WTC11 (cell line): ENCODE measurements around the gene WDFY4. TPM values are rescaled to one million over a fixed set of nuclear protein-coding genes. Genes with fewer than 3 reads are reported as not detected.

ENCODE experiments used
- ATAC-seq: fragments of 200-7000 bp; cut with Tn5 transposase; 2 replicates; pipeline ENCODE4 v1.10.0; 2021; ENCODE audit warnings: mild to moderate bottlenecking, moderate library complexity
- CTCF ChIA-PET: fragments of 300-600 bp; sonication (Branson Sonifier 250); formaldehyde crosslinking; loops from one replicate; lab custom pipeline; 2021; ENCODE audit warnings: antibody characterized with exemption; lab: Charles Lee
- POLR2A ChIA-PET: fragments of 350-600 bp; sonication (Branson Sonifier 250); formaldehyde crosslinking; loops from one replicate; lab custom pipeline; 2021; ENCODE audit warnings: antibody characterized with exemption; lab: Charles Lee
- DNase-seq: peaks from one replicate; pipeline ENCODE4 v3.0.0; 2021; ENCODE audit warnings: low spot score
- H3K27ac Mint-ChIP-seq: 2 replicates; pipeline ENCODE4 v1.8.0; 2021; ENCODE audit warnings: mixed read lengths
- H3K27me3 Mint-ChIP-seq: 2 replicates; pipeline ENCODE4 v1.8.0; 2021; ENCODE audit warnings: low read depth, mild to moderate bottlenecking, moderate library complexity, mixed read lengths
- H3K36me3 Mint-ChIP-seq: 2 replicates; pipeline ENCODE4 v1.8.0; 2021; ENCODE audit warnings: mixed read lengths
- H3K4me1 Mint-ChIP-seq: 2 replicates; pipeline ENCODE4 v1.8.0; 2022; ENCODE audit warnings: mixed read lengths
- H3K4me3 Mint-ChIP-seq: 2 replicates; pipeline ENCODE4 v1.8.0; 2021; ENCODE audit warnings: mild to moderate bottlenecking, moderate library complexity, mixed read lengths
- H3K9me3 Mint-ChIP-seq: 2 replicates; pipeline ENCODE4 v1.8.0; 2021; ENCODE audit warnings: mixed read lengths
- FOXJ3 ChIP-seq: sonication (generic); formaldehyde crosslinking; IDR thresholded peaks from 2 replicates; pipeline ENCODE4 v1.9.0; 2021; ENCODE audit warnings: missing genetic modification reagents, mild to moderate bottlenecking, borderline replicate concordance
- JUN ChIP-seq: sonication (generic); formaldehyde crosslinking; IDR thresholded peaks from 2 replicates; pipeline ENCODE4 v1.8.0; 2023; ENCODE audit warnings: mild to moderate bottlenecking, missing genetic modification reagents
- MYBL2 ChIP-seq: sonication (generic); formaldehyde crosslinking; IDR thresholded peaks from 2 replicates; pipeline ENCODE4 v1.8.1; 2023; ENCODE audit warnings: mild to moderate bottlenecking, moderate library complexity, missing genetic modification reagents
- NFE2L1 ChIP-seq: sonication (generic); formaldehyde crosslinking; IDR thresholded peaks from 2 replicates; pipeline ENCODE4 v1.8.1; 2023; ENCODE audit warnings: missing genetic modification reagents
- NR1H2 ChIP-seq: sonication (generic); formaldehyde crosslinking; IDR thresholded peaks from 2 replicates; pipeline ENCODE4 v1.9.0; 2021; ENCODE audit warnings: mild to moderate bottlenecking, moderate library complexity, missing genetic modification reagents
- SMAD3 ChIP-seq: sonication (generic); formaldehyde crosslinking; IDR thresholded peaks from 2 replicates; pipeline ENCODE4 v1.8.0; 2022; ENCODE audit warnings: missing genetic modification reagents, mild to moderate bottlenecking, borderline replicate concordance
- SP1 ChIP-seq: sonication (generic); formaldehyde crosslinking; conservative IDR thresholded peaks from 2 replicates; pipeline ENCODE4 v1.8.1; 2022; ENCODE audit warnings: missing genetic modification reagents
- TP53 ChIP-seq: sonication (generic); formaldehyde crosslinking; IDR thresholded peaks from 2 replicates; pipeline ENCODE4 v1.8.1; 2023; ENCODE audit warnings: mild to moderate bottlenecking, missing genetic modification reagents
- ZNF121 ChIP-seq: sonication (generic); formaldehyde crosslinking; IDR thresholded peaks from 2 replicates; pipeline ENCODE4 v1.8.0; 2023; ENCODE audit warnings: missing genetic modification reagents
- ZNF138 ChIP-seq: sonication (generic); formaldehyde crosslinking; conservative IDR thresholded peaks from 2 replicates; pipeline ENCODE4 v1.8.1; 2022; ENCODE audit warnings: mild to moderate bottlenecking, moderate library complexity, missing genetic modification reagents
- total RNA-seq: library from RNA; stranded (reverse); gene quantifications from 3 replicates; pipeline ENCODE4 v1.2.3, GENCODE V29; 2021
- TF ChIP-seq, protein P1 (sequence below): sonication (generic); formaldehyde crosslinking; IDR thresholded peaks from 2 replicates; pipeline ENCODE4 v1.8.1; 2022; ENCODE audit warnings: missing genetic modification reagents, borderline replicate concordance
- TF ChIP-seq, protein P2 (sequence below): sonication (generic); formaldehyde crosslinking; conservative IDR thresholded peaks from 2 replicates; pipeline ENCODE4 v1.8.1; 2022; ENCODE audit warnings: mild to moderate bottlenecking, missing genetic modification reagents
- TF ChIP-seq, protein P3 (sequence below): sonication (generic); formaldehyde crosslinking; conservative IDR thresholded peaks from 2 replicates; pipeline ENCODE4 v1.8.1; 2023; ENCODE audit warnings: mild to moderate bottlenecking, low read depth, missing genetic modification reagents, moderate library complexity
- TF ChIP-seq, protein P4 (sequence below): fragments of 250-450 bp; sonication (Bioruptor Pico); IDR thresholded peaks from 2 replicates; pipeline ENCODE4 v1.9.0; 2021; ENCODE audit warnings: mild to moderate bottlenecking
- TF ChIP-seq, protein P5 (sequence below): sonication (generic); formaldehyde crosslinking; IDR thresholded peaks from 2 replicates; pipeline ENCODE4 v1.8.0; 2022; ENCODE audit warnings: mild to moderate bottlenecking, missing genetic modification reagents
- TF ChIP-seq, protein P6 (sequence below): sonication (generic); formaldehyde crosslinking; IDR thresholded peaks from 2 replicates; pipeline ENCODE4 v1.8.1; 2022; ENCODE audit warnings: low read depth, missing genetic modification reagents, borderline replicate concordance
- TF ChIP-seq, protein P7 (sequence below): sonication (generic); formaldehyde crosslinking; IDR thresholded peaks from 2 replicates; pipeline ENCODE4 v1.8.1; 2022; ENCODE audit warnings: low read depth, mild to moderate bottlenecking, moderate library complexity, missing genetic modification reagents, borderline replicate concordance
- TF ChIP-seq, protein P8 (sequence below): sonication (generic); formaldehyde crosslinking; IDR thresholded peaks from 2 replicates; pipeline ENCODE4 v1.8.1; 2023; ENCODE audit warnings: mild to moderate bottlenecking, missing genetic modification reagents, moderate library complexity
- TF ChIP-seq, protein P9 (sequence below): fragments of 250-450 bp; sonication (Bioruptor Pico); IDR thresholded peaks from 2 replicates; pipeline ENCODE4 v1.8.0; 2021; ENCODE audit warnings: mild to moderate bottlenecking
- TF ChIP-seq, protein P10 (sequence below): sonication (generic); formaldehyde crosslinking; IDR thresholded peaks from 2 replicates; pipeline ENCODE4 v1.8.0; 2023; ENCODE audit warnings: missing genetic modification reagents
- TF ChIP-seq, protein P11 (sequence below): fragments of 250-450 bp; sonication (Bioruptor Pico); IDR thresholded peaks from 2 replicates; pipeline ENCODE4 v1.9.0; 2021; ENCODE audit warnings: mild to moderate bottlenecking

Gene WDFY4
- total RNA-seq, 1 experiment from 2014 or later, result 0.13 TPM

DNA sequence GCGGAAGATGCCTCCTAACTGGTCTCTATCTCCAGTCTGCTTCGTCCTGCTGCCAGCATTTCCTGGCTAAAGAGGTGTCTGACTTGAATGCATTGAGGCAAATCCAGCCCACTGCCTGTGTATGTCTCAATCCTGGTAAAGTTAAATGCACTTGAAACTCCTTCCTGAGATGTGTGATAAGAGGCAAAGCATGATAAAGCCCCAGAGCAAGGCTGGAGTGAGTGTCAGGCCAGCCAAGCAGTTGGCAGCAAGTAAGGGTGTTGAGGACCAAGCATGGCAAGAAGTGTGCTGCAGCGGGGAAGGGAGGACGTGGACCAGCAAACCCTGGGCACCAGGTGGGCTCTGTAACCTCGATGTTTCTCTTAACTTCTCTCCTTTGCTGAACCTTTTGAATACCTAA is 225.9 kb downstream of the WDFY4 start (continued):
- TF ChIP-seq FOXJ3 (CRISPR knock-in tag) (no peak), JUN (CRISPR knock-in tag) (no peak), NR1H2 (CRISPR knock-in tag) (no peak), SMAD3 (CRISPR knock-in tag) (no peak), NFE2L1 (CRISPR knock-in tag) (no peak), MYBL2 (CRISPR knock-in tag) (no peak), SP1 (no peak)
- TF ChIP-seq, protein P1, sequence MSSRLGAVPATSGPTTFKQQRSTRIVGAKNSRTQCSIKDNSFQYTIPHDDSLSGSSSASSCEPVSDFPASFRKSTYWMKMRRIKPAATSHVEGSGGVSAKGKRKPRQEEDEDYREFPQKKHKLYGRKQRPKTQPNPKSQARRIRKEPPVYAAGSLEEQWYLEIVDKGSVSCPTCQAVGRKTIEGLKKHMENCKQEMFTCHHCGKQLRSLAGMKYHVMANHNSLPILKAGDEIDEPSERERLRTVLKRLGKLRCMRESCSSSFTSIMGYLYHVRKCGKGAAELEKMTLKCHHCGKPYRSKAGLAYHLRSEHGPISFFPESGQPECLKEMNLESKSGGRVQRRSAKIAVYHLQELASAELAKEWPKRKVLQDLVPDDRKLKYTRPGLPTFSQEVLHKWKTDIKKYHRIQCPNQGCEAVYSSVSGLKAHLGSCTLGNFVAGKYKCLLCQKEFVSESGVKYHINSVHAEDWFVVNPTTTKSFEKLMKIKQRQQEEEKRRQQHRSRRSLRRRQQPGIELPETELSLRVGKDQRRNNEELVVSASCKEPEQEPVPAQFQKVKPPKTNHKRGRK (CRISPR knock-in tag), result no peak
- TF ChIP-seq, protein P2, sequence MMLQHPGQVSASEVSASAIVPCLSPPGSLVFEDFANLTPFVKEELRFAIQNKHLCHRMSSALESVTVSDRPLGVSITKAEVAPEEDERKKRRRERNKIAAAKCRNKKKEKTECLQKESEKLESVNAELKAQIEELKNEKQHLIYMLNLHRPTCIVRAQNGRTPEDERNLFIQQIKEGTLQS (CRISPR knock-in tag), result no peak
- TF ChIP-seq, protein P3, sequence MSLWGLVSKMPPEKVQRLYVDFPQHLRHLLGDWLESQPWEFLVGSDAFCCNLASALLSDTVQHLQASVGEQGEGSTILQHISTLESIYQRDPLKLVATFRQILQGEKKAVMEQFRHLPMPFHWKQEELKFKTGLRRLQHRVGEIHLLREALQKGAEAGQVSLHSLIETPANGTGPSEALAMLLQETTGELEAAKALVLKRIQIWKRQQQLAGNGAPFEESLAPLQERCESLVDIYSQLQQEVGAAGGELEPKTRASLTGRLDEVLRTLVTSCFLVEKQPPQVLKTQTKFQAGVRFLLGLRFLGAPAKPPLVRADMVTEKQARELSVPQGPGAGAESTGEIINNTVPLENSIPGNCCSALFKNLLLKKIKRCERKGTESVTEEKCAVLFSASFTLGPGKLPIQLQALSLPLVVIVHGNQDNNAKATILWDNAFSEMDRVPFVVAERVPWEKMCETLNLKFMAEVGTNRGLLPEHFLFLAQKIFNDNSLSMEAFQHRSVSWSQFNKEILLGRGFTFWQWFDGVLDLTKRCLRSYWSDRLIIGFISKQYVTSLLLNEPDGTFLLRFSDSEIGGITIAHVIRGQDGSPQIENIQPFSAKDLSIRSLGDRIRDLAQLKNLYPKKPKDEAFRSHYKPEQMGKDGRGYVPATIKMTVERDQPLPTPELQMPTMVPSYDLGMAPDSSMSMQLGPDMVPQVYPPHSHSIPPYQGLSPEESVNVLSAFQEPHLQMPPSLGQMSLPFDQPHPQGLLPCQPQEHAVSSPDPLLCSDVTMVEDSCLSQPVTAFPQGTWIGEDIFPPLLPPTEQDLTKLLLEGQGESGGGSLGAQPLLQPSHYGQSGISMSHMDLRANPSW (CRISPR knock-in tag), result no peak
- TF ChIP-seq, protein P4, sequence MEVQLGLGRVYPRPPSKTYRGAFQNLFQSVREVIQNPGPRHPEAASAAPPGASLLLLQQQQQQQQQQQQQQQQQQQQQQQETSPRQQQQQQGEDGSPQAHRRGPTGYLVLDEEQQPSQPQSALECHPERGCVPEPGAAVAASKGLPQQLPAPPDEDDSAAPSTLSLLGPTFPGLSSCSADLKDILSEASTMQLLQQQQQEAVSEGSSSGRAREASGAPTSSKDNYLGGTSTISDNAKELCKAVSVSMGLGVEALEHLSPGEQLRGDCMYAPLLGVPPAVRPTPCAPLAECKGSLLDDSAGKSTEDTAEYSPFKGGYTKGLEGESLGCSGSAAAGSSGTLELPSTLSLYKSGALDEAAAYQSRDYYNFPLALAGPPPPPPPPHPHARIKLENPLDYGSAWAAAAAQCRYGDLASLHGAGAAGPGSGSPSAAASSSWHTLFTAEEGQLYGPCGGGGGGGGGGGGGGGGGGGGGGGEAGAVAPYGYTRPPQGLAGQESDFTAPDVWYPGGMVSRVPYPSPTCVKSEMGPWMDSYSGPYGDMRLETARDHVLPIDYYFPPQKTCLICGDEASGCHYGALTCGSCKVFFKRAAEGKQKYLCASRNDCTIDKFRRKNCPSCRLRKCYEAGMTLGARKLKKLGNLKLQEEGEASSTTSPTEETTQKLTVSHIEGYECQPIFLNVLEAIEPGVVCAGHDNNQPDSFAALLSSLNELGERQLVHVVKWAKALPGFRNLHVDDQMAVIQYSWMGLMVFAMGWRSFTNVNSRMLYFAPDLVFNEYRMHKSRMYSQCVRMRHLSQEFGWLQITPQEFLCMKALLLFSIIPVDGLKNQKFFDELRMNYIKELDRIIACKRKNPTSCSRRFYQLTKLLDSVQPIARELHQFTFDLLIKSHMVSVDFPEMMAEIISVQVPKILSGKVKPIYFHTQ (CRISPR knock-in tag), result no peak
- TF ChIP-seq, protein P5, sequence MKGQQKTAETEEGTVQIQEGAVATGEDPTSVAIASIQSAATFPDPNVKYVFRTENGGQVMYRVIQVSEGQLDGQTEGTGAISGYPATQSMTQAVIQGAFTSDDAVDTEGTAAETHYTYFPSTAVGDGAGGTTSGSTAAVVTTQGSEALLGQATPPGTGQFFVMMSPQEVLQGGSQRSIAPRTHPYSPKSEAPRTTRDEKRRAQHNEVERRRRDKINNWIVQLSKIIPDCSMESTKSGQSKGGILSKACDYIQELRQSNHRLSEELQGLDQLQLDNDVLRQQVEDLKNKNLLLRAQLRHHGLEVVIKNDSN (CRISPR knock-in tag), result no peak

DNA sequence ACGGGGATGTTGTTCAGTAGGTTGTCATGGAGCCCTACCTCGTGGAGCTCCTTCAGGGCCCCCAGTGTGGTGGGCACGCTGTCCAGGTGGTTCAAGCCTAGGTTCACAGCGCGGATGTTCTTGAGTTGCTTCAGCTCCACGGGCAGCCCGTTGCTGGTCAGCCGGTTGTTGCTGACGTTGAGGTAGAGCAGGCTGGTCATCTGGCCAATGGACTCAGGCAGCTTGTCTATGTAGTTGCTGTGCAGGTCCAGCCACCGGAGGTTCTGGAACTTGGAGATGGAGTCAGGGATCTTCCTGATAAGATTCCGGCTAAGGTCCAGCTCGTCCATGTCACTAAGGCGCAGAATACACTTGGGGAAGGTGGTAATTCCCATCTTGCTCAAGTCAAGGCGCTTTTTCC is 229.0 kb downstream of the WDFY4 start:
- ChIA-PET CTCF (interaction anchor here (1.4 kb wide), 1 partner anchor 67 kb away, joined by 3 read pairs; no protein-coding TSS in a partner anchor), POLR2A (no interaction called here)
- ATAC-seq (no peak), DNase-seq (no peak)
- H3K4me3 Mint-ChIP-seq, result no peak overlapping the region
- H3K36me3 Mint-ChIP-seq, result no peaks in the 10 kb centered on the region
- H3K27me3 Mint-ChIP-seq, result no peaks in the 10 kb centered on the region; the same call in 1 of the 2 replicates
- no peaks in the 10 kb centered on the region for H3K4me1 Mint-ChIP-seq
- H3K9me3 Mint-ChIP-seq, result 0 out of 2 replicates have a peak, but pooled peaks cover 4% of the 10 kb centered on the region
- H3K27ac Mint-ChIP-seq, result no peak overlapping the region
- TF ChIP-seq, protein P6, sequence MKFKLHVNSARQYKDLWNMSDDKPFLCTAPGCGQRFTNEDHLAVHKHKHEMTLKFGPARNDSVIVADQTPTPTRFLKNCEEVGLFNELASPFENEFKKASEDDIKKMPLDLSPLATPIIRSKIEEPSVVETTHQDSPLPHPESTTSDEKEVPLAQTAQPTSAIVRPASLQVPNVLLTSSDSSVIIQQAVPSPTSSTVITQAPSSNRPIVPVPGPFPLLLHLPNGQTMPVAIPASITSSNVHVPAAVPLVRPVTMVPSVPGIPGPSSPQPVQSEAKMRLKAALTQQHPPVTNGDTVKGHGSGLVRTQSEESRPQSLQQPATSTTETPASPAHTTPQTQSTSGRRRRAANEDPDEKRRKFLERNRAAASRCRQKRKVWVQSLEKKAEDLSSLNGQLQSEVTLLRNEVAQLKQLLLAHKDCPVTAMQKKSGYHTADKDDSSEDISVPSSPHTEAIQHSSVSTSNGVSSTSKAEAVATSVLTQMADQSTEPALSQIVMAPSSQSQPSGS (CRISPR knock-in tag), result no peak
- TF ChIP-seq, protein P7, sequence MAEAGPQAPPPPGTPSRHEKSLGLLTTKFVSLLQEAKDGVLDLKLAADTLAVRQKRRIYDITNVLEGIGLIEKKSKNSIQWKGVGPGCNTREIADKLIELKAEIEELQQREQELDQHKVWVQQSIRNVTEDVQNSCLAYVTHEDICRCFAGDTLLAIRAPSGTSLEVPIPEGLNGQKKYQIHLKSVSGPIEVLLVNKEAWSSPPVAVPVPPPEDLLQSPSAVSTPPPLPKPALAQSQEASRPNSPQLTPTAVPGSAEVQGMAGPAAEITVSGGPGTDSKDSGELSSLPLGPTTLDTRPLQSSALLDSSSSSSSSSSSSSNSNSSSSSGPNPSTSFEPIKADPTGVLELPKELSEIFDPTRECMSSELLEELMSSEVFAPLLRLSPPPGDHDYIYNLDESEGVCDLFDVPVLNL (CRISPR knock-in tag), result no peak
- TF ChIP-seq, protein P8, sequence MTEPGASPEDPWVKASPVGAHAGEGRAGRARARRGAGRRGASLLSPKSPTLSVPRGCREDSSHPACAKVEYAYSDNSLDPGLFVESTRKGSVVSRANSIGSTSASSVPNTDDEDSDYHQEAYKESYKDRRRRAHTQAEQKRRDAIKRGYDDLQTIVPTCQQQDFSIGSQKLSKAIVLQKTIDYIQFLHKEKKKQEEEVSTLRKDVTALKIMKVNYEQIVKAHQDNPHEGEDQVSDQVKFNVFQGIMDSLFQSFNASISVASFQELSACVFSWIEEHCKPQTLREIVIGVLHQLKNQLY (CRISPR knock-in tag), result no peak
- TF ChIP-seq ZNF138 (no peak), ZNF121 (CRISPR knock-in tag) (no peak), TP53 (CRISPR knock-in tag) (no peak)
- TF ChIP-seq, protein P9, sequence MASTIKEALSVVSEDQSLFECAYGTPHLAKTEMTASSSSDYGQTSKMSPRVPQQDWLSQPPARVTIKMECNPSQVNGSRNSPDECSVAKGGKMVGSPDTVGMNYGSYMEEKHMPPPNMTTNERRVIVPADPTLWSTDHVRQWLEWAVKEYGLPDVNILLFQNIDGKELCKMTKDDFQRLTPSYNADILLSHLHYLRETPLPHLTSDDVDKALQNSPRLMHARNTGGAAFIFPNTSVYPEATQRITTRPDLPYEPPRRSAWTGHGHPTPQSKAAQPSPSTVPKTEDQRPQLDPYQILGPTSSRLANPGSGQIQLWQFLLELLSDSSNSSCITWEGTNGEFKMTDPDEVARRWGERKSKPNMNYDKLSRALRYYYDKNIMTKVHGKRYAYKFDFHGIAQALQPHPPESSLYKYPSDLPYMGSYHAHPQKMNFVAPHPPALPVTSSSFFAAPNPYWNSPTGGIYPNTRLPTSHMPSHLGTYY (CRISPR knock-in tag), result no peak
- TF ChIP-seq, protein P10, sequence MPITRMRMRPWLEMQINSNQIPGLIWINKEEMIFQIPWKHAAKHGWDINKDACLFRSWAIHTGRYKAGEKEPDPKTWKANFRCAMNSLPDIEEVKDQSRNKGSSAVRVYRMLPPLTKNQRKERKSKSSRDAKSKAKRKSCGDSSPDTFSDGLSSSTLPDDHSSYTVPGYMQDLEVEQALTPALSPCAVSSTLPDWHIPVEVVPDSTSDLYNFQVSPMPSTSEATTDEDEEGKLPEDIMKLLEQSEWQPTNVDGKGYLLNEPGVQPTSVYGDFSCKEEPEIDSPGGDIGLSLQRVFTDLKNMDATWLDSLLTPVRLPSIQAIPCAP (CRISPR knock-in tag), result no peak
- TF ChIP-seq, protein P11, sequence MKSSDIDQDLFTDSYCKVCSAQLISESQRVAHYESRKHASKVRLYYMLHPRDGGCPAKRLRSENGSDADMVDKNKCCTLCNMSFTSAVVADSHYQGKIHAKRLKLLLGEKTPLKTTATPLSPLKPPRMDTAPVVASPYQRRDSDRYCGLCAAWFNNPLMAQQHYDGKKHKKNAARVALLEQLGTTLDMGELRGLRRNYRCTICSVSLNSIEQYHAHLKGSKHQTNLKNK (CRISPR knock-in tag), result no peak
